Activated naive CD4-positive, alpha-beta T cell treated with anti-CD3 and anti-CD28 coated beads, Interleukin-2, amount 50 U/mL, for 16 hours (primary cell): ENCODE data around the gene VWA5B2.

Source experiments
- DNase-seq: peaks from one replicate; pipeline ENCODE4 v3.0.0-alpha.2; 2020

VWA5B2 gene

DNA sequence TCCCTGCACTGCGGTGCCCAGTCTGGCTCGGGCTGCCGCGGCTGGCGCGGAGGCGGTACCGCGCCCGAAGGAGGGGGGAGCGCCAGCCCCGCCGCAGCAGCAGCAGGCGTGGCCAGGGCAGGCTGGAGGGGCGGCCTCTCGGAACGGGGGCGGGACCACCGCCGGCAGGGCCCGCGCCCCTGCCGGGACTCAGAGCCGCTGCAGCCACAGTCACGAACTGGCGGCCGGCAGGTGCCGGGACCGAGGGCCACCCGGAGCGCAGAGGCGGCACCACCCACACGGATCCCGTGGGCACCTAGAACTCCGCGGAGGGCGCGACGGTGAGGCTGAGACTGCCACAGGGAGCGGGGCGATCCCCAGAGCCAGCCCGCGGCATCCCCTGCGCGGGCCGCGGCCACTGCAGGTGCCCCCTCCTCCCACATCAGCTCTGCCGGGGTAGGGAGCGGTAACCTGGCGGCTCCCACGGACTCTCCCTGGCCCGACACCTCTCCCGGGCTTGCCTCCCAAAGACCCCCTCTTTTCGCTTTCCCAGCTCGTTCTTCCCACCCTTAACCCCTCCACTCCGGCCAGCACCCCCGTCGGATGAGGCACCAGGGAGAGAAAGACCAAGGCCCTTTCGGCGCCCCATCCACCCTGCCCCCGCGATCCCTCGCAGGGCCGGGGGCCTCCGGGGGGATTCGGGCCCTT is at the start of gene VWA5B2:
TSS of gene VWA5B2 (plus strand) at position 192 of the 687 bp plus-strand sequence. CDS start 944 bp downstream, outside the sequence.
- peak; percentile 79 for DNase-seq

DNA sequence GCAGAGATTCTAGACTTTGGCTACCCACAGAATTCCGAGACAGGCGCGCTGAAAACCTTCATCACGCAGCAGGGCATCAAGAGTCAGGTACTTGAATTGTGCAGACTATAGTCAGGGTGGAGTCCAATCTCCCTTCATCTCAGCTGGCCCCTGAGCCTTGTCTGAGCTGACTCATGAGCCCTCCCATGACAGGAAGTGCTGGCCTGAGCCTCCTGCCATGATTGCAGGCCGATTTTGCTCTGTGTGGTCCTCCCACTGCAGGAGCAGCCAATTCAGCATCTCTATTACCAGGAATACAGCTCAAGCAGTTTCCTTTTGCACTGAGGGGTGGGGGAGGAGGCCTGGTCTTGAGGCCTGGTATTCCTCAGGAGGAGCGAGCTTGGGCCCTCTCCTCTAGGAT is 49.2 kb upstream of the VWA5B2 start:
- no peak for DNase-seq

DNA sequence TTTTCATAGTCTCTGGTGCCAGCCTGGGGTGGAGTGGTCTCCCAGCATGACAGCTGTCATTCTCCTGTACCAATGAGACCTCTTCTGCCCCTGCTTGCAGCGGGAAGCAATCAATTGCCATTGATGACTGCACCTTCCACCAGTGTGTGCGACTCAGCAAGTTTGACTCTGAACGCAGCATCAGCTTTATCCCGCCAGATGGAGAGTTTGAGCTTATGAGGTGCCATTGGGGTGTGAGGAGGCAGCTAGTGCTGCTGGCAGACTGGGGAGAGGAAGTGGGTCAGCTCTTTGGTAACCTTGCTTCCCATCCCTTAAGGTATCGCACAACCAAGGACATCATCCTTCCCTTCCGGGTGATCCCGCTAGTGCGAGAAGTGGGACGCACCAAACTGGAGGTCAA is 47.8 kb upstream of the VWA5B2 start:
- no peak for DNase-seq

DNA sequence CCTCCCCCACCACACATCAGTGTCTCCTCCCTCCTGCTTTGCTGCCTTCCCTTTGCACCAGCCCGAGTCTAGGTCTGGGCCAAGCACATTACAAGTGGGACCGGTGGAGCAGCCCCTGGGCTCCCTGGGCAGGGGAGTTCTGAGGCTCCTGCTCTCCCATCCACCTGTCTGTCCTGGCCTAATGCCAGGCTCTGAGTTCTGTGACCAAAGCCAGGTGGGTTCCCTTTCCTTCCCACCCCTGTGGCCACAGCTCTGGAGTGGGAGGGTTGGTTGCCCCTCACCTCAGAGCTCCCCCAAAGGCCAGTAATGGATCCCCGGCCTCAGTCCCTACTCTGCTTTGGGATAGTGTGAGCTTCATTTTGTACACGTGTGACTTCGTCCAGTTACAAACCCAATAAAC is 45.7 kb upstream of the VWA5B2 start:
- no peak for DNase-seq

DNA sequence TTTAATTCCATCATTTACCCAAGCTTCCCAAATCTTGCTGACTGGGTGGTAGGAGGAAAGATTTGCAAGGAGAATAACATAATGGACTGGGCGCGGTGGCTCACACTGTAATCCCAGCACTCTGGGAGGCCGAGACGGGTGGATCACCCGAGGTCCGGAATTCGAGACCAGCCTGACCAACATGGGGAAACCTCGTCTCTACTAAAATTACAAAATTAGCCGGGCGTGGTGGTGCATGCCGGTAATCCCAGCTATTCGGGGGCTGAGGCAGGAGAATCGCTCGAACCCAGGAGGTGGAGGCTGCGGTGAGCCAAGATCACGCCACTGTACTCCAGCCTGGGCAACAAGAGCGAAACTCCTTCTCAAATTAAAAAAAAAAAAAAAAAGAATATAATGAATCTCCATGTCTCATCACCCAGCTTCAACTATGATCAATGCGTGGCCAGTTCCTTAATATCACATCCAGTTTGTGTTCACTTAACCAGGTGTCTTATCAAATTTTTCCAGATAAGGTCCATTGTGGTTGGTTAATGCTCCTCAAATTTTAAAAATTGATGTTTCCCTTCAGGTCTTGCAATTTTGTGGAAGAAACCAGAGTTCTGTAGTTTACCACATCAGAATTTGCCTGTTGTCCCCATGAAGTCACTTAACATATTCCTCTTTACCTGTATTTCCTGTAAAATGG is 44.7 kb upstream of the VWA5B2 start:
- no peak for DNase-seq

DNA sequence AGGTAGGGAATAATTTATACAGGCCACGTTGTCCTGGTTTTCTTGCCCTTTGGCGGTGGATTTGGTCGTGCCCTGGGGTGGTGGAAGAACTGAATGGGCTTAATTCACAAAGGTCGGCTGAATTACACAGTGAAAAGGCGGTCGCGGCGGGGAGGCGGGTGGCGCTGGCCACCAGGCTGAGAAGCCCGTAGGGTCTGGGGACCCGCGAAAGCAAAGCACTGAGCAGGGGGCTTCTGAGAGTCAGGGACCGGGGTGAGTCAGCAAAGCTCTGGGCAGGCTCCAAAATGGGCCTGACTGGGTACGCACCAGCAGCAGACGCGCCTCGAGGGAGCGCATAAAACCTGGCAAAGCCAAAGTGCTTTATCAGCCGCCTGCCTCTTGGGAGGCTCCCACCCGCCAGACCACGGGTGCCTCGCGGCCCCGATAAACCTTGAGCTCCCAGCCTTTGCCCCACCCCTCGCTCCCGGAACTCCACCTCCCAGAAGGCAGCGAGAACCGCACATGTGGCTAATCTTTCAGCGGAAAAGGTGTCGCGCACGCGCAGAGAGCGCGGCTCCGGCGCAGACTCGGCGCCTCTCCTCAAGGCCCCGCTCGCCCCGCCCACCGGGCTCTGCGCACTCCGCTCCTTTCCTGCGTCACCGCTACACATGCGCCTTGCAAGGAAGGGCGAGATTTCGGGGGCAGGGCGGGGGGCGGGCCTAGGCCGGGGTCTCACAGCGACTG is 43.8 kb upstream of the VWA5B2 start:
- peak; percentile 99 for DNase-seq

DNA sequence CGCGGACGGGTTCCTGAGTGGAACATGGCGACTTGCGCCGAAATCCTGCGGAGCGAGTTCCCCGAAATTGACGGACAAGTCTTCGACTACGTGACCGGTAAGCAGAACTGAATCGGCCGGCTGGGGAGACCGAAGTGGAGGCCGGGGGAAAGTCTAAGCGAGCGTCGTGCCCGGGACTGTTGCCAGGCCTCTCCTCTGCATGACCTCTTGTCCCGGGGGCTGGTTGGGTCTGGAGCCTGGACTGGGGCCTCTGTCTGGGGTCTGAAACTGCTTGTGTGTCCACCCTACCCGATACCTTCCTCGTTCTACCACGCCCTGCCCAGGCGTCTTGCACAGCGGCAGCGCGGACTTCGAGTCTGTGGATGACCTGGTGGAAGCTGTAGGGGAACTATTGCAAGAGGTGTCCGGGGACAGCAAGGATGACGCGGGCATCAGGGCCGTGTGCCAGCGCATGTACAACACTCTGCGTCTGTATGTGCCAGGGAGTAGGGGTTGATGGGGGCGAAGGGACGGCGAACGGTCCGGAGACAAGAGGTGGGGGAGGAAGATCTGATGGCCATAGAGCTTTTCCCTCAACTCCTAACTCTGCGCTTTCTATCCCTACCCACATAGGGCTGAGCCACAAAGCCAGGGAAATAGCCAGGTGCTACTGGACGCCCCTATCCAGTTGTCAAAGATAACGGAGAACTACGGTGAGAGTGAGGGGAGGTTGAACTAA is 43.0 kb upstream of the VWA5B2 start, which contains the start of gene ABCF3:
TSS of gene ABCF3 (plus strand) at position 16 of the 718 bp plus-strand sequence. CDS start at position 25, 9 bp downstream.
- no peak for DNase-seq

DNA sequence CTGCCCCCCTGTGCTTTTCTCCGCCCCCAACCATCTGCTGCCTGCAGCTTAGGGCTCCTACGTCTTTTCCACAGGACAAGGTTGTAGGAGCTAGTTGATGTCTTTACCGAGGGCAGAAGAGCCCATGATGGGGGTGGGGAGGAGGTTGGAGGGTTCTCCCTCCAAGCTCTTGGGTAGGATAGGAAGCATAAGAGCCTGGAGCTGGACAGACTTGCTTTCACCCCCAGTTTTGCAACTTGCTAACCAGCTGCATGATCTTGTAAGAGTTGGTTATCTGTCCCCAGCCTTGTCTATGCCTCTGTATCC is 42.5 kb upstream of the VWA5B2 start:
- no peak for DNase-seq

DNA sequence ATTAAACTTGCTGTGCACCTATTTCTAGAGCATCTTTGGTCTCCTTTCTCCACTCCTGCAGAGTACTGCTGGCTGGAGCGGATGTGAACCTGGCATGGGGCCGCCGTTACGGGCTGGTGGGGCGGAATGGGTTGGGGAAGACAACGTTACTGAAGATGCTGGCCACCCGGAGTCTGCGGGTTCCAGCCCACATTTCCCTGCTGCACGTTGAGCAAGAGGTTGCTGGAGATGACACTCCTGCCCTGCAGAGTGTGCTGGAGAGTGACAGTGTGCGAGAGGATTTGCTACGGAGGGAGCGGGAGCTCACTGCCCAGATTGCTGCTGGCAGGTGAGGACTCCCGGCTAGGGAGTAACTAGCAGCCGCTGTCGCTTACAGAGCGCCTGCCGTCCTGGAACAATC is 41.3 kb upstream of the VWA5B2 start:
- DNase-seq = no peak

DNA sequence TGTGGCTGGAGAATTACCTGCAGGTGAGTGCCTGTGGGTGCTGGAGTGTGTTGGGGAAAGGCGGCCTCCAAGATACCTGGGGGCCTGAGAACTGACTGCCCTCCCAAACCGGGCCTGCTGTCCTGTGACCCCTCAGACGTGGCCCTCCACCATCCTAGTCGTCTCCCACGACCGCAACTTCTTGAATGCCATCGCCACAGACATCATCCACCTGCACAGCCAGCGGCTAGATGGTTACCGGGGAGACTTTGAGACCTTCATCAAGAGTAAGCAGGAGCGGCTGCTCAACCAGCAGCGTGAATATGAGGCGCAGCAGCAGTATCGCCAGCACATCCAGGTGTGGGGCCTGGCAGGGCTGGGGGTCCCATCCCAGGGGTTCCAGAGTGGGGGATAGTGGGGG is 40.0 kb upstream of the VWA5B2 start:
- no peak for DNase-seq

DNA sequence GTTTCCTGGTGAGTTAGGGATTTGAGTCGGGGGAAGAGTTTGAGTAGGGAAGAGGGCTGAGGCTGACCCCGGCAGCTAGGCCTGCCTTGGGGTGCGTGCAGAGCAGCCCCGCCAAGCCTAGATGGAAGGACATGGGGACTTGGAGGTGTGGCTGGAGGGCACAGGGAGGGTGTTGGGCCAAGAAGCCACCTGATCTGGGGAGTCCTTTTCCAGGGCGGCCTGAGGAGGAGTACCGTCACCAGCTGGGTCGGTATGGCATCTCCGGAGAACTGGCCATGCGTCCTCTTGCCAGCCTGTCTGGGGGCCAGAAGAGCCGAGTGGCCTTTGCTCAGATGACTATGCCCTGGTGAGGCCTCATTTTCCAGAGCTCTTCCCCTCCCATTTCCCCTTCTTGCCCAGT is 36.5 kb upstream of the VWA5B2 start:
- no peak for DNase-seq

DNA sequence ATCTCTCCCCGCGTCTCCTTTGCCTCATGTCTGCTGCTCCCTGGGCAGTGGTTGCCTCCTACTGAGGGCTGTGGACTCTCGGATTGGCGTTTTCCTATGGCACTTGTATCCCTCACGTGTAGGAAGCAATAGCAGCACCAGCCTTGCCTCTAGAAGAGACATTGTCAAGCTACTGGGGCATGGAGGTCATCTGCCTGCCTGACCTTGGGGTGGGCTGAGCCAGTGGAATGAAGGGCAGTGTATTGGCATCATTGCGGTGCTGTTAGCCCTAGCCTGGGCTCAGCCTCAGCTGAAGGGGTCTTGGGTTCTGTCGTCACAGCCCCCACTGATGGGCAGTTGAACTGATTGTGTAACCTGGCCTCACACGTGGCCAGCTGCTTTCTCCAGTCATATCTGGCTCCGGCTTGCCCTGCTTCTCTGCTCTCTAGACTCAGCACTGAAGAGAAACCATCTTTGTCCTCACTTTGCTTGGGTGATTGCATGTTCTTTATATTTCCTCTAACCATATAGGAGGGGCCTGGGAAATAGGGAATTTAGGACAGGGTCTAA is 35.3 kb upstream of the VWA5B2 start:
- DNase-seq = no peak

DNA sequence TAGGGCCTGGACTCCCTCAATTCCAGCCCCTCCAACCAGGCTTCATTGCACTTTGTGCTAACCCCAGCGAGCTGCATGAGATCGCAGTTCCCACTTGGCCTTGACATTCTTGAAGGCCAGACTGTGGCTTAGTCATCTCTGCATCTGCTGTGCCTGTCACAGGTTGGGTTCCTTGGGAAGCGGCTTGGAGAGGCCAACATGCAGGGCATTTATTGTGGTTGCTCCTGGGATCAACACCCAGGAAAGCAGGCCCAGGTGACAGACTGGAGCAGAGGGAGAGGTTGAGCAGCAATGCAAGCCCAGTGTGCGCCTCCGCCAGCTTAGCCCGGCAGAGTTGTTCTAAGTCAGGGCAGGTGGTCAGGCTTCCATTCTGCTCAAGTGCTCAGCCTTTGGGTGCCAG is 32.8 kb upstream of the VWA5B2 start:
- no peak for DNase-seq

DNA sequence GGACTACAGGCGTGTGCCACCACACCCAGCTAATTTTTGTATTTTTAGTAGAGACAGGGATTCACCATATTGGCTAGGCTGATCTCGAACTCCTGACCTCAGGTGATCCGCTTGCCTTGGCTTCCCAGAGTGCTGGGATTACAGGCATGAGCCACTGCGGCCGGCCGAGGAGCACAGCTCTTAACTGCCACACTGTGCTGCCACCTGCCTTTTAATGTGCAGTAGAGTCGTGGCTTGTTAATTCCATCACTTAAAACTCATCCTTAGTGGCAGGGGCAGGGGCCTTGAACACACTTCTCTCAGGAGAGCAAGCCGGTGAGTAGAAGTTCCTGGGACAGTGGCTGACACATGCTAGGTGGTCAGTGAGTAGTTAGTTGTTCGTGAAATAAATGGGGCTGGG is 30.9 kb upstream of the VWA5B2 start:
- no peak for DNase-seq

DNA sequence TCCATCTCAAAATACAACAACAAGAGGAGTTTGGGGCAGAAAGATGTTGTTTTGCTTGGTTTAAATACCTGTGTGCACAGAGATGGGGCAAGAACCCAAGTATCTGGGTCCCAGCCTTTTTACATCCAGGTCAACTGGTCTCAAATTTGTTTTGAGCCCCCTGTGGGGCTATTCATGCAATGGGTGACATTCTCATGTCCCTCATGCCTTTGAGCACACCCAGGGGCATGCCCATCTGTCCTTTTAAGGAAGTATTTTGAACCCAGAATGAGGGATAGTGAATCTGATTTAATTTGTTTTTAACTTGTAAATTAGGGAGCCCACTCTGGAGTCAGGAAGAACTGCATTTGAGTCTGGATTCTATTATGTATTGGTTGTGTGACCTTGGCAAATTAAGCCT is 28.6 kb upstream of the VWA5B2 start:
- no peak for DNase-seq

DNA sequence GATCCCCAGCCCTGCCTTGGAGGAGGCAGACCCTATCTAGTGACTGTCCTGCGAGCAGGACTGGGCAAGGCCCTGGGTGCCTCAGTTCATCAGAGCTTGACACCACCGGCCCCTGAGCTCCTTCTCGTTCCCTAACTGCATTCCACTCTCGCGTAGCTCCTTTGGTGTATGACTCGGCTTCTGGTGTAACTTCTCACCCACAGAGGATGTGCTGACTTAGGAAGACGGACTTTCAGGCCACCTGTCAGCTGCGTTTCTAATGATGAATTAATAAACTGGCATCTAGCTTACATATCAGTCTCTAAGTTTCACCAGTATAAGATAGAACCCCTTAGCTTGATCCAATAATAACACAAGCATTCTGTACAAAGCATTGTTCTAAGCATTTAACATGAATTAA is 25.9 kb upstream of the VWA5B2 start:
- DNase-seq = no peak

DNA sequence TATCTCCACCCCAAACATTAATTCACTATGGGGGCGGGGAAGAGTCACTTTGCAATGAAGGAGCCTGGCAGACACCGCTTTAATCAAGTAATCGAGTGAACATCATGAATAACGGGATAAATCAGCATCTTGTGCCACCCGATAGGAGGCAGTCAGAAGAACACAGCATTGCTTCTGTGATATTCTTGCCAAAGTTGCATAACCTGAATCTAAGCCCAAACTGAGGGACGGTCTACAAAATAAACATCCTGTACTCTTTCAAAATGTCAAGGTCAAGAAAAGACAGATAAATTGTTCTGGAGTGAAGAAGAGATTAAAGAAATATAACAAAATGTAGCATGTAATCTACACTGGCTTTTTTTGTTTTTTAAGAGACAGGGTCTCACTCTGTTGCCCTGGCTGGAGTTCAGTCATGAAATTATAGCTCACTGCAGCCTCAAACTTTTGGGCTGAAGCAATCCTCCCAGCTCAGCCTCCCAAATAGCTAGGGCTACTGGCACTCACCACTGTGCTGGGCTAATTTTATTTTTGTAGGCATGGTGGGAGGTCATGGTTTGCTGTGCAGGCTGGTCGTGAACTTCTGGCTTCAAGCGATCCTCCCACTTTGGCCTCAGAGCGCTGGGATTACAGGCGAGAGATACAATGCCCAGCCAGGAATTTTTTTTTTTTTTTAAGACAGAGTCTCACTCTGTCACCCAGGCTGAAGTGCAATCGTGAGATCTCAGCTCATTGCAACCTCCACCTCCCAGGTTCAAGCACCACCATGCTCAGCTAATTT is 20.1 kb upstream of the VWA5B2 start:
- DNase-seq = no peak

DNA sequence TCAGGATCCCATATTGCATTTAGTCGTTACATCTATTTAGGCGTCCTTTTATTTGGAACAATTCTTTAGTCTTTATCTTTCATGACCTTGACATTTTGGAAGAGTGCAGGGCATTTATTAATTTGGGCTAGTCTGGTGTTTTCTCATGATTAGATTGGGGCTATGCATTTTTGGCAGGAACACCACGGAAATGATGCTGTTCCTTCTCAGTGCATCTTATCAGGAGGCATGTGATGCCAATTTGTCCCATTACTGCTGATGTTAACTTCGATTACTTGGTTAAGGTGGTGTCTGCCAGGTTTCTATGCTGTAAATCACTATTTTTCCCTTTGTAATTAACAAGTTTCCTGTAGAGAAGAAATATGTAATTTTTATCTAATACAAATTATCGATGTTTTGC is 18.1 kb upstream of the VWA5B2 start:
- no peak for DNase-seq

DNA sequence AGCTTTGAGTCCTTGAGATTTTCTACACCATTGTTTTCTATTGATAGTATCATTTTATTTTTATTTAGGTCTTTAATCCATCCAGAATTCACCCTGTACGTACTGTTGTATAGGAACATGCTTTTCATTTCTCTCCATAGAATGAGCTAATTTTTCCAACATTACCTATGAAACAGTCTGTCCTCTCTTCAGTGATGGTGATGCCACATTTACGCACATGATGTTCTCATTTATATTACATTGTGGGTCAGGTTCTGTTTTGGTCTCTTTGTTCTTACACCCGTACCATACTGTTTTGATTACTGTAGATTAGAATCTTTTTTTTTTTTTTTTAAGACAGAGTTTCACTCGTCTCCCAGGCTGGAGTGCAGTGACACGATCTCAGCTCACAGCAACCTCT is 17.7 kb upstream of the VWA5B2 start:
- DNase-seq = no peak

DNA sequence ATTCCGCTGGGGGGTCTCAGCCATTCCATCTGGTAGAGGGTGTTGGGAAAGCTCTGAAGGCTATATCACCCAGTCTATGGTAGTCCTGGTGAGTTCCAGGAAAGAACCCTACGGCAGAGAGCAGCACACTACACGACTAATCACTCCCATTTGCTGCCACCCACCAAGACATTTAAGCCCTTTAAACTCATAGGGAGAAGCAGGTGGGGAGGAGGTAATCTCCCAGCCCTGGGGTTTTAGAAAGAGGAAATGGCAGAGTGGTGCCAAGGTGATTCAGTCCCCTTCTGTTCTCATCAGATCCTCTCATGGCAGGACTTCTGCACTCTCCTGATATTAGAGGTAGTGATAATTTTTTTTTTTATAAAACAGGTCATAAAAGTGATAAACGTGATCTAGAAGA is 10.6 kb upstream of the VWA5B2 start:
- DNase-seq = no peak

DNA sequence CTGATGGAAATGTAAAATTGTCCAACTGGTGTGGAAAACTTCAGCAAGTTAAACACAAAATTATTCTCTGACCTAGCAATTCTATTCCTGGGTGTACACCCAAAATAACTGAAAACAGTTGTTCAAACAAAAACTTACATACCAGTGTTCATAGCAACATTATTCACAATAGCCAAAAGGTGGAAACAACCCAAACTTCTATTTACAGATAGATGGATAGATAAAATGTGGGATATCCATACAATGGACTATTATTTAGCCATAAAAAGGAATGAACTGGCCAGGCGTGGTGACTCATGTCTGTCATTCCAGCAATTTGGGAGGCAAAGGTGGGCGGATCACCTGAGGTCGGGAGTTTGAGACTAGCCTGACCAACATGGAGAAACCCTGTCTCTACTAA is 6.9 kb upstream of the VWA5B2 start:
- DNase-seq = no peak

DNA sequence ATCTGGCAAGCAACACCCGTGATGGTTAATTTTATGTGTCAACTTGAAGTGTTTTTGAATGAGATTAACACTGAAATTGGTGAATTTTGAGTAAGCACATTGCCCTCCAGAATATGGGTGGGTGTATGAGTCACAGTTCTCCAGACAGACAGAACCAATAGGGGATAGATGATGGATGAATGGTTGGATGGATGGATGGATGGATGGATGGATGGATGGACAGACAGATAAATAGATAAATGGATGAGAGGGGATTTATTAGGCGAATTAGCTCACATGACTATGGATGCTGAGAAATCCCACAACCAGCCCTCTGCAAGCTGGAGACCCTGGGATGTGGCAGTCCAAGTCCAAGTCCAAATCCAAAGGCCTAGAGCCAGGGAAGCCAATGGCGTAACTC is 5.4 kb upstream of the VWA5B2 start:
- DNase-seq = no peak
